Measurements from ENCODE around the gene AGAP3. TPM values are rescaled to one million over a fixed set of nuclear protein-coding genes. Genes with fewer than 3 reads are reported as not detected.

Gene AGAP3
- total RNA-seq, 1 donor from 2014 or later, result 206 TPM

DNA sequence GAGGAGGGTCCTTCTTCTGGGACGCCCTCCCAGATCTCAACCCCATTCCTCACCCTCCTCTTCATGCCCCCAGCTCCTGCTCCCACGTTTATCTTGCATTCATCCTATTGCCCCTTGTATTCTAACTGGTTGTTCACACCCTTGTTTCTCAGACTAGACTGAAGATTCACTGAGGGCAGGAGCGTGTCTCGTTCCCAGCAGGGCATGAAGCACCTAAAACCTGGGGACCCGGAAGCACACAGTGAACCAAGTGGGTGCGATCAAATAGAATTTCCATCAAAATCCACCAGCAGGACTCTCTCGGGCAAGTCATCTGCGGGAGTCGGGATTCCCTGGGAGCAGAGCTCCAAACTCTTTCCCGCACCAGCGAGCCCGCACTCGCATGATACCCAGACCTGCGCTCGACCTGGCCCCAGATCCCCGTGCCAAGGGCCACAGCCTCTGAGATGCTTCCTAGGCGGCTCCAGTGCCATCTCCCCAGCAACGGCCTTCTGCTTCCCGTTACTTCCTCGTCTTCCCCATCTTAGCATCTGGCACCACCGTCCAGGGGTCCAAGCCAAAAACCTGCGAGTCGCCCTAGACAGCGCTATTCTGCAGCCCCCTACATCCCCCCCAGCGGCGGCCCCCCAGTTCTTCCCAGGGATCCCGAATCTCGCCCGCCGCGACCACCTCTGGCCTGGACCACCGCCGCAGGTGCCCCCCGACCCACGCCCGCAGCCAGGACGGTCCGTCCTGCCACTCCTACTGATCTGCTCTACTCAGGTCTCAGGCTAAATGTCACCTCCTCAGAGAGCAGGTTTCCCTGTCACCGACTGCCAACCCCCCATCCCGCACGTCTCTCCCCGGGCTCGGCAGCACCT, 87.3 kb downstream of the AGAP3 start:
- Mint-ChIP-seq H3K27me3 (ENCODE audit: unreplicated experiment) (peaks cover 26% of the 10 kb centered on the region), H3K4me3 (ENCODE audit: unreplicated experiment) (no peak overlapping the region), H3K9me3 (ENCODE audit: unreplicated experiment) (no peaks in the 10 kb centered on the region), H3K4me1 (ENCODE audit: unreplicated experiment) (peaks cover 8% of the 10 kb centered on the region), H3K27ac (ENCODE audit: unreplicated experiment) (peak overlapping the region; percentile 42), H3K36me3 (ENCODE audit: low read depth, unreplicated experiment) (peaks cover 10% of the 10 kb centered on the region)
- DNase-seq (ENCODE audit: low spot score), result no peak
- no peak for TF ChIP-seq CTCF (IDR thresholded peaks at IDR 0.05; ENCODE audit: unreplicated experiment)

- H3K9me3 Mint-ChIP-seq (ENCODE audit: unreplicated experiment), result no peaks in the 10 kb centered on the region
- no peak for DNase-seq (ENCODE audit: low spot score)
- peaks cover 22% of the 10 kb centered on the region for H3K27me3 Mint-ChIP-seq (ENCODE audit: unreplicated experiment)
- H3K36me3 Mint-ChIP-seq (ENCODE audit: low read depth, unreplicated experiment), result peaks cover 10% of the 10 kb centered on the region
- peaks cover 9% of the 10 kb centered on the region for H3K4me1 Mint-ChIP-seq (ENCODE audit: unreplicated experiment)
- TF ChIP-seq CTCF (IDR thresholded peaks at IDR 0.05; ENCODE audit: unreplicated experiment), result no peak
- H3K27ac Mint-ChIP-seq (ENCODE audit: unreplicated experiment), result no peak overlapping the region
- no peak overlapping the region for H3K4me3 Mint-ChIP-seq (ENCODE audit: unreplicated experiment)
These were observed 88.2 kb downstream of the AGAP3 start for GRCh38 chr7:151174246-151175046.

- peaks cover 15% of the 10 kb centered on the region for H3K27me3 Mint-ChIP-seq (ENCODE audit: unreplicated experiment)
- no peak for DNase-seq (ENCODE audit: low spot score)
- peaks cover 9% of the 10 kb centered on the region for H3K4me1 Mint-ChIP-seq (ENCODE audit: unreplicated experiment)
- no peak overlapping the region for H3K27ac Mint-ChIP-seq (ENCODE audit: unreplicated experiment)
- TF ChIP-seq CTCF (IDR thresholded peaks at IDR 0.05; ENCODE audit: unreplicated experiment), result no peak
- peaks cover 10% of the 10 kb centered on the region for H3K36me3 Mint-ChIP-seq (ENCODE audit: low read depth, unreplicated experiment)
- no peak overlapping the region for H3K4me3 Mint-ChIP-seq (ENCODE audit: unreplicated experiment)
- no peaks in the 10 kb centered on the region for H3K9me3 Mint-ChIP-seq (ENCODE audit: unreplicated experiment)
These were observed 88.9 kb downstream of the AGAP3 start for GRCh38 chr7:151175047-151175792.

DNA sequence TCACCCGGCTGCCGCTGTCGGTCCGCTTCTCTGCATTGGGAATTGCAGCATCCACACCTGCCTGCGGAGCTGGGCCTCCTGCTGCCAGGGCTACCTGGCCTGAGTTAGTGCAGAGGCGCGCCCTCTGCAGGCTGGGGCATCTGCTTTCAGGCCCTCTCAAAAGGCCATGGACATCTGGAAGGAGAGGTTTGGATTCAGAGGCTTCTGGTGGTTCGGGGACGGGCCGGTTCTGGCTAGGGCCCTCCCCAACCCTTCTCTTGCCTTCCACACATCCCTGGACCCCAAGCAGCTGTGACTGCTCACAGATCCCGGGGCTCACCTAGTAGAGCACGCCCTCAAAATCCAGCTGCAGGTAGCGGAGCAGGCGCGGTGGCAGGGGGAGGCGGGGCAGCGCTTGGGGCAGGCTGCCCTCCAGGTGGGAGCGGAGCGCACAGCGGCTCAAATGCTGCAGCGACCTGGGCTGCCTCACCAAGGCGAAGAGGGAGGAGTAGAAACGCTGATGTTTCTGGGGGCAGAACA, 89.6 kb downstream of the AGAP3 start:
- no peak overlapping the region for H3K27ac Mint-ChIP-seq (ENCODE audit: unreplicated experiment)
- H3K4me3 Mint-ChIP-seq (ENCODE audit: unreplicated experiment), result no peak overlapping the region
- peaks cover 10% of the 10 kb centered on the region for H3K36me3 Mint-ChIP-seq (ENCODE audit: low read depth, unreplicated experiment)

More for the DNA sequence above, 89.6 kb downstream of the AGAP3 start:
- H3K4me1 Mint-ChIP-seq (ENCODE audit: unreplicated experiment), result peaks cover 9% of the 10 kb centered on the region
- no peak for TF ChIP-seq CTCF (IDR thresholded peaks at IDR 0.05; ENCODE audit: unreplicated experiment)
- no peak for DNase-seq (ENCODE audit: low spot score)
- no peaks in the 10 kb centered on the region for H3K9me3 Mint-ChIP-seq (ENCODE audit: unreplicated experiment)
- H3K27me3 Mint-ChIP-seq (ENCODE audit: unreplicated experiment), result peaks cover 15% of the 10 kb centered on the region
